Colonic mucosa (tissue), 4 donors: Measurements from ENCODE around the gene TBC1D32. TPM values are rescaled to one million over a fixed set of nuclear protein-coding genes. Genes with fewer than 3 reads are reported as not detected.
"Not testable (repeated sequence)": the region's sequence is repeated elsewhere in the genome, so short reads cannot be mapped to it uniquely, and the experiment has no call there.

Source experiments
- DNase-seq: peaks from one replicate; pipeline ENCODE4 v3.0.0-alpha.2; 2020
- H3K27ac ChIP-seq: fragments of 200-600 bp; one replicate; pipeline ENCODE4 v1.8.0; 2021
- H3K27me3 ChIP-seq: fragments of 200-600 bp; one replicate; pipeline ENCODE4 v1.8.0; 2021
- H3K36me3 ChIP-seq: fragments of 200-600 bp; one replicate; pipeline ENCODE4 v1.8.0; 2021
- H3K4me1 ChIP-seq: fragments of 200-600 bp; one replicate; pipeline ENCODE4 v1.8.0; 2021; ENCODE audit warnings: mild to moderate bottlenecking
- H3K4me3 ChIP-seq: fragments of 200-600 bp; one replicate; pipeline ENCODE4 v1.8.0; 2021
- H3K9ac ChIP-seq, 2 donors: one replicate each; pipeline ENCODE4 v1.7.0; 2013; ENCODE audit warnings: control low read depth in 2 of 2, low read depth in 2 of 2, low read length in 2 of 2
- H3K9me3 ChIP-seq: fragments of 200-600 bp; one replicate; pipeline ENCODE4 v1.8.0; 2021
- CTCF ChIP-seq: fragments of 200-600 bp; IDR thresholded peaks from one replicate; pipeline ENCODE4 v1.8.0; 2022; ENCODE audit warnings: antibody characterized with exemption, mild to moderate bottlenecking
- intact Hi-C: fragments of 100-400 bp; cut with DNase I; formaldehyde crosslinking; loops from one replicate; pipeline ENCODE4 v1.14.1; 2022
- total RNA-seq, 2 donors: library from RNA; stranded (reverse); fragmentation: NEBNext Ultra II Directional in 1 of 2; extraction: Animal tissue kit (Norgen Biotek cat#: 25700) in 1 of 2; gene quantifications; one replicate each; pipeline ENCODE4 v1.2.1, GENCODE V29; 2021
- donor health status: healthy.
- donor health status: DM: no; HTN: no; CAD: no.
- donor health status: DM: no; HTN: no; CAD: no.

Gene TBC1D32
- total RNA-seq, 2 donors from 2014 or later = 6.0 to 8.3 TPM

GRCh38 chr6:121305957-121306607 is 28.2 kb downstream of the TBC1D32 start:
- Histone ChIP-seq H3K36me3 (no peaks in the 10 kb centered on the region), H3K4me3 (no peak overlapping the region), H3K9ac (no peak overlapping the region), H3K4me1 (no peaks in the 10 kb centered on the region), H3K27me3 (no peaks in the 10 kb centered on the region), H3K27ac (no peak overlapping the region), H3K9me3 (no peaks in the 10 kb centered on the region)
- TF ChIP-seq CTCF = peak; percentile 45
- intact Hi-C loops = loop anchor here (2.0 kb wide), 1 partner anchor 251 kb away; no protein-coding TSS in a partner anchor
- no peak for DNase-seq

- Histone ChIP-seq H3K27ac (no peak overlapping the region), H3K9ac (no peak overlapping the region), H3K36me3 (no peaks in the 10 kb centered on the region), H3K4me1 (no peaks in the 10 kb centered on the region), H3K9me3 (no peaks in the 10 kb centered on the region), H3K4me3 (no peak overlapping the region), H3K27me3 (no peaks in the 10 kb centered on the region)
- no peak for DNase-seq
- intact Hi-C loops = no loop called here
- TF ChIP-seq CTCF = no peak
These were observed 31.4 kb downstream of the TBC1D32 start for GRCh38 chr6:121302882-121303281.

- H3K9me3 ChIP-seq, intact Hi-C loops, H3K27me3 ChIP-seq, H3K36me3 ChIP-seq, H3K4me3 ChIP-seq, H3K4me1 ChIP-seq, DNase-seq, H3K9ac ChIP-seq, H3K27ac ChIP-seq: not testable (repeated sequence)
These were observed 33.1 kb downstream of the TBC1D32 start for GRCh38 chr6:121301156-121301555.

GRCh38 chr6:121297694-121298093 is 36.6 kb downstream of the TBC1D32 start:
- H3K36me3 ChIP-seq = no peaks in the 10 kb centered on the region
- H3K9me3 ChIP-seq = no peaks in the 10 kb centered on the region
- H3K4me1 ChIP-seq = no peaks in the 10 kb centered on the region
- H3K27me3 ChIP-seq = no peaks in the 10 kb centered on the region
- H3K4me3 ChIP-seq = no peak overlapping the region
- no peak for TF ChIP-seq CTCF
- no peak overlapping the region for H3K27ac ChIP-seq
- no peak for DNase-seq
- no peak overlapping the region for H3K9ac ChIP-seq
- intact Hi-C loops = no loop called here

GRCh38 chr6:121285041-121285440 is 49.2 kb downstream of the TBC1D32 start:
- no peak overlapping the region for H3K9ac ChIP-seq
- no peaks in the 10 kb centered on the region for H3K27me3 ChIP-seq
- no peak overlapping the region for H3K27ac ChIP-seq
- no peak for TF ChIP-seq CTCF
- H3K4me1 ChIP-seq = no peaks in the 10 kb centered on the region
- no peaks in the 10 kb centered on the region for H3K36me3 ChIP-seq
- intact Hi-C loops = no loop called here
- no peak overlapping the region for H3K4me3 ChIP-seq
- H3K9me3 ChIP-seq = no peaks in the 10 kb centered on the region
- DNase-seq = no peak

- Histone ChIP-seq H3K4me3 (no peak overlapping the region), H3K4me1 (no peaks in the 10 kb centered on the region), H3K9me3 (no peaks in the 10 kb centered on the region), H3K36me3 (no peaks in the 10 kb centered on the region), H3K27me3 (no peaks in the 10 kb centered on the region), H3K27ac (no peak overlapping the region), H3K9ac (no peak overlapping the region)
- intact Hi-C loops = no loop called here
- no peak for DNase-seq
- TF ChIP-seq CTCF = no peak
These were observed 59.5 kb downstream of the TBC1D32 start for GRCh38 chr6:121274666-121275295.
